GM12865 (cell line): ENCODE results near the gene MGP.

Experiments used
- DNase-seq: peaks from one replicate; pipeline ENCODE4 v3.0.0; 2010; ENCODE audit warnings: low read depth
- H3K4me3 ChIP-seq: 2 replicates; pipeline ENCODE4 v1.5.1; 2011; ENCODE audit warnings: mild to moderate bottlenecking, low read depth, low read length, control low read depth
- TF ChIP-seq, protein P1 (sequence below): IDR thresholded peaks from 2 replicates; pipeline ENCODE4 v1.5.1; 2011; ENCODE audit warnings: low read length, control low read depth, low read depth, inconsistent platforms; ENCODE audit not compliant: insufficient read depth; ENCODE audit errors: missing control alignments

The MGP gene

GRCh38 chr12:14885718-14886221 is at the start of gene MGP:
MGP (minus strand) TSS chr12:14885854; CDS start chr12:14885791, 63 bp downstream.
- TF ChIP-seq, protein P1, sequence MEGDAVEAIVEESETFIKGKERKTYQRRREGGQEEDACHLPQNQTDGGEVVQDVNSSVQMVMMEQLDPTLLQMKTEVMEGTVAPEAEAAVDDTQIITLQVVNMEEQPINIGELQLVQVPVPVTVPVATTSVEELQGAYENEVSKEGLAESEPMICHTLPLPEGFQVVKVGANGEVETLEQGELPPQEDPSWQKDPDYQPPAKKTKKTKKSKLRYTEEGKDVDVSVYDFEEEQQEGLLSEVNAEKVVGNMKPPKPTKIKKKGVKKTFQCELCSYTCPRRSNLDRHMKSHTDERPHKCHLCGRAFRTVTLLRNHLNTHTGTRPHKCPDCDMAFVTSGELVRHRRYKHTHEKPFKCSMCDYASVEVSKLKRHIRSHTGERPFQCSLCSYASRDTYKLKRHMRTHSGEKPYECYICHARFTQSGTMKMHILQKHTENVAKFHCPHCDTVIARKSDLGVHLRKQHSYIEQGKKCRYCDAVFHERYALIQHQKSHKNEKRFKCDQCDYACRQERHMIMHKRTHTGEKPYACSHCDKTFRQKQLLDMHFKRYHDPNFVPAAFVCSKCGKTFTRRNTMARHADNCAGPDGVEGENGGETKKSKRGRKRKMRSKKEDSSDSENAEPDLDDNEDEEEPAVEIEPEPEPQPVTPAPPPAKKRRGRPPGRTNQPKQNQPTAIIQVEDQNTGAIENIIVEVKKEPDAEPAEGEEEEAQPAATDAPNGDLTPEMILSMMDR = no peak
- H3K4me3 ChIP-seq = no peak within 1 kb of the TSS
- no peak for DNase-seq

DNA sequence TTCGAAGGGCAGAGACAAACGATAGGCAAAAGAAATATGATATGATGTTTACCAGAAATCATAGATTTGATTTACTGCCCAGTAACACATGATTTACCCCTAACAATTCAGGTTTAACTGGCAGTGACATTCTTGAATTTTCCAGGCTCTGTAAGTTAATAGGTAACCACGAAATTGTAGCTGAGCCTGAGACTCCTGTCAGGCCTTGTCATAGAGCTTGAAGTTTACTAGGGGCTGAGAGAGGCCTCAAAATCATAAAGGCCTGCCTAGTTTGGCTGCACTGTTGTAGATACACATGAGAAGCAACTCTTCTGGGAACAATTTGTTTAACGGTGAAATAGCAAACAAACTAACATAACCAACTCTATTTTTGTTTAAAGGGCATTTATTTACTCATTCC is 49.4 kb upstream of the MGP start:
- DNase-seq = no peak
- H3K4me3 ChIP-seq = no peak overlapping the region

DNA sequence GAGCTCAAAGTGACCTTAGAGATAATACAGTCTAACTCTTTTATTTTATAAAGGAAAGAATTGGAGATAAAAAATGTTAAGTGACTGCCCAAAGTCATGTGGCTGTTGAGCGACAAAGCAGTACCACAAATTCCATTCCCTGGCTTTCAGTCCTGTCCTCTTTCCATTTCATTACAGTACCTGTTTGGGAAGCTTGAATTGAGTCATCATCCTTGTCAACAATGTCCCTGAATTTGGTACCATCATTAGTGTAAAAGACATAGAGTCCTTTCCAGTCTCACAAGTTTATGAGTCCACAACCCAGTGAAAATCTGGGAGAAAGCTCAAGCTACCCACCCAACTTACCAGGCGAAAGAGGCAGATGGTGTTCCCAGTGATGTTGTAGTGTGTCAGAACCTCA is 48.9 kb upstream of the MGP start:
- no peak for DNase-seq
- H3K4me3 ChIP-seq = no peak overlapping the region
- TF ChIP-seq, protein P1 = no peak

More for the DNA sequence above, 49.4 kb upstream of the MGP start:
- TF ChIP-seq, protein P1 = no peak

- no peak for DNase-seq
- TF ChIP-seq, protein P1 = no peak
- H3K4me3 ChIP-seq = no peak overlapping the region
Measured at GRCh38 chr12:14931791-14932560, 46.3 kb upstream of the MGP start.

DNA sequence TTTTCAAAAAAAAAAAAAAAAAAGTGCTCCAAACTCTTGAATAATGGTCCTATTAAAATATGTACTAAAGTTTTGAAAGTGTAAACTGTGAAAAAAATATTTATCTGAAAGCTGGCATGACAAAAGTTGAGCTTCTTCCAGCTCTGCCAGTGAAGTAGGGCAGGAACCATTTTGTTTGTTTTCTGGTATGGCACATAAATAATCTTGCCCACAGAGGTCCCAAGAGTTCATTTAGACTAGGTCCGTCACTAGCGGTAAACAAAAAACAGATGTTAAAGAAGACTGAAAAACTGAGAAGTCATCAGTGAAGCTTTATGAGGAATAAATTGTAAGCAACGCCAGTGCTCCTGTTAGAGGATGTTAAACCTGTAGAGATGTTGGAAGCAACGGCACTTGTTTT is 45.7 kb upstream of the MGP start:
- DNase-seq = no peak
- H3K4me3 ChIP-seq = no peak overlapping the region
- TF ChIP-seq, protein P1 = no peak

GRCh38 chr12:14930299-14930698 is 44.6 kb upstream of the MGP start:
- H3K4me3 ChIP-seq = no peak overlapping the region
- no peak for DNase-seq
- TF ChIP-seq, protein P1 = no peak
